ENCODE measurements around the gene STX18.

- no peak for TF ChIP-seq POLR2A (IDR thresholded peaks at IDR 0.05)
- TF ChIP-seq, protein P1, sequence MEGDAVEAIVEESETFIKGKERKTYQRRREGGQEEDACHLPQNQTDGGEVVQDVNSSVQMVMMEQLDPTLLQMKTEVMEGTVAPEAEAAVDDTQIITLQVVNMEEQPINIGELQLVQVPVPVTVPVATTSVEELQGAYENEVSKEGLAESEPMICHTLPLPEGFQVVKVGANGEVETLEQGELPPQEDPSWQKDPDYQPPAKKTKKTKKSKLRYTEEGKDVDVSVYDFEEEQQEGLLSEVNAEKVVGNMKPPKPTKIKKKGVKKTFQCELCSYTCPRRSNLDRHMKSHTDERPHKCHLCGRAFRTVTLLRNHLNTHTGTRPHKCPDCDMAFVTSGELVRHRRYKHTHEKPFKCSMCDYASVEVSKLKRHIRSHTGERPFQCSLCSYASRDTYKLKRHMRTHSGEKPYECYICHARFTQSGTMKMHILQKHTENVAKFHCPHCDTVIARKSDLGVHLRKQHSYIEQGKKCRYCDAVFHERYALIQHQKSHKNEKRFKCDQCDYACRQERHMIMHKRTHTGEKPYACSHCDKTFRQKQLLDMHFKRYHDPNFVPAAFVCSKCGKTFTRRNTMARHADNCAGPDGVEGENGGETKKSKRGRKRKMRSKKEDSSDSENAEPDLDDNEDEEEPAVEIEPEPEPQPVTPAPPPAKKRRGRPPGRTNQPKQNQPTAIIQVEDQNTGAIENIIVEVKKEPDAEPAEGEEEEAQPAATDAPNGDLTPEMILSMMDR (IDR thresholded peaks at IDR 0.05), result no peak
- no peak for TF ChIP-seq POLR2AphosphoS5 (IDR thresholded peaks at IDR 0.05)
- no peak for TF ChIP-seq EP300 (IDR thresholded peaks at IDR 0.05)
Observed at GRCh38 chr4:4436244-4436823, 105.5 kb downstream of the STX18 start.
